Hematopoietic multipotent progenitor cell treated with erythropoietin and hydrocortisone succinate and interleukin-3 and kit ligand, for 17 days (in vitro differentiated cells): ENCODE measurements around the gene PCDH8.

ENCODE experiments used
- DNase-seq: peaks from one replicate; pipeline ENCODE4 v3.0.0-alpha.2; 2015; ENCODE audit warnings: low spot score

The PCDH8 gene

GRCh38 chr13:52848455-52849195 is at the start of gene PCDH8:
TSS of gene PCDH8 (minus strand) at chr13:52848640. CDS start at chr13:52848436, 204 bp downstream.
- DNase-seq = no peak

GRCh38 chr13:52896827-52897659 is 48.6 kb upstream of the PCDH8 start:
- DNase-seq = no peak

DNA sequence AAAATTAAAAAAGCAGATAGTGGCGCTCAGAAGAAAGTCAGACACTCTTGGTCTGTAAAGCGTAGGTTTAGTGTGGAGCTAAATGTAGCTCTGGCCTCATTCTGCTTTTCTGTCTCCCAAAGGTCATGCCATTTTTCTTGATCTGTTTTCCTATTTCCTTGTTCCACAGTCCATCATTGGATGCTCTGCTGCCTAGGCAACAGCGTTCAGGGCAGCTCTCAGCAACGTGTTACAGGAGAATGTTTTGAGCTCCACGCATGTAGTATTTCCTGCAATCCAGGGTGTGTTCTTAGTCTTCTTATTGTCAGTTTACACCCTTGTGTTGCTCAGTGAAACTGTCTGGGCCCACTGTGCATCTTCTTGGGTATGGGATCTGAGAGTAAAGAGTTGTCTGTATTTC is 46.0 kb upstream of the PCDH8 start:
- DNase-seq = no peak

GRCh38 chr13:52892925-52893324 is 44.5 kb upstream of the PCDH8 start:
- DNase-seq = no peak

- DNase-seq = no peak
These were observed 43.3 kb upstream of the PCDH8 start for GRCh38 chr13:52891706-52892105.

GRCh38 chr13:52887165-52887564 is 38.7 kb upstream of the PCDH8 start:
- no peak for DNase-seq

GRCh38 chr13:52885141-52885540 is 36.7 kb upstream of the PCDH8 start:
- DNase-seq = no peak

DNA sequence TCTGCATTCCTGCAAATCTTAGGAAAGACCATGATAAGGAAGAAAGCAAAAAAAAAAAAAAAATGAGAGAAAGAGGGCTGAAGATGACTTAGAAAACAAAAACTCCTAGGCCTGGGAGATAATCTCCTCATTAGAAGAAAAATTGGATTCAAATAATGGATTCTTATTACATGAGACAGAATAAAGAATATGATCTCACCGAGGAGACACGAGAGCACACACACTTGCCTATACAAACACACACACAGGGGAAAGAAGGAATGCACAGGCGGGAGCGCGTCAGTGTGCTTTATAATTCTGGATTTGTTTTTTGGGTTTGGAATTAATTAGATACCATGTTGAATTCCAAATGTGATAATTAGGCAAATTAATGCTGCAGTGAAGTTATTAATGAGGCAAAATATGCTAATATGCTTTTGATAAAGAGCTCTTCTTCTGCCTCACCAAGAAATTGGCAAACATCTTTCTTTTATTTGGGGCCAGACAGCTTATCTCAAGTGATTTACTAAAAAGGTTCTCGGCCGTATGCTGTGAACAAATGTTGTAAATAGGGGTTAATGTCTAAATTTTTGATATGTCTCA is 36.1 kb upstream of the PCDH8 start:
- no peak for DNase-seq

- DNase-seq = no peak
These were observed 34.3 kb upstream of the PCDH8 start for GRCh38 chr13:52882785-52883184.

DNA sequence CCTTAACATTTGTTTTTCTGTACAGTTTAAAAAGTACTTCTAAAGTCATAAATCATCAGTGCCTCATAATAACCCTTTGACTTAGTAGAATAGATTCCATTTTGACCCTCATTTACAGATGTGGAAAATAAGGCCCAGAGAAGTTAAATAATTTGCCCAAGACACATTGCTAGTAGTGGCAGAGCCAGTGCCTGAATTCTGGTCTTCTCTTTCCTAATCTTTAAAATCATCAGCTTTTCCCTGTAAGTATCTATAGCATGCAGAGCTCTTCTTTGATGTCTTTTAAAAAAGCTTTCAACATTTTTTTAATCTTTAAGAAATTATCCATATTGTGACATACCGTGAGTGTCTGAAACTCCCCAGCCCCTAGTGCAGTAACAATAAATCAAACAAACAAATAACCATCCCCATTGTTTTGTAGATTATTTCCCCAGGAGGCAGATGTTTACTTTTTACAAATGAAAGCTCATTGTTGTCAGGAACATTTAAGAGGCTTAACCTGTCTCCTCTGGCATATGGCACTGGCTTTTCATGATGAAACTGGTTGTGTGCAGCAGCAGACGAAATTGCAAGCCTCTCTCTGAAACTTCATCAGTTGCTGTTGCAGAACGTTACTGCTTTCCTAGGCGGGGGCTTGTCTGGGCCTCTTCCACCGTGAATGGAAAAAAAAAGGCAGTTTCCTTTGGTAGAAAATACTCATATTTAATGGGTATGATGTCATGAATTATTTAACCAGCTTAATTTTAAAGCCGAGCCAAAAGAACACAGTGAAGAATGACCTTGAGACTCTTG is 31.7 kb upstream of the PCDH8 start:
- no peak for DNase-seq

- DNase-seq = no peak
These were observed 30.4 kb upstream of the PCDH8 start for GRCh38 chr13:52878831-52879230.

DNA sequence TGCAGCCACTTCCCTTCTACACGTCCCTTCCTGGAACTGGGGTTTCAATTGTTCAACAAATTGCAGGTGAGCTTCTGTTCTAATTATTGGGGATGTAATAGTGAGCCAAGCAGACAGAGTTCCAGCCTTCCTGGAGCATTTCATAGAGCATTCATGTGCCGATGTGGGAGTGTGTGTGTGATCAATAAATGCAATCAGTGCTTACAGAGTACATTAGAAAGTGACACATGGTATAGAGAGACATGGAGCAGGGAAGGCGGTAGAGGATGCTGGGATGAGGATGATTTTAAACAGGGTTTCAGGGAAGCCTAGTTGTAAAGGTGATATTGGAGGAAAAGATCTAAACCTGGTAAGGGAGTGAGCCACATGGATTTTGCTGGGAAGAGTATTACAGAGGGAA is 21.7 kb upstream of the PCDH8 start:
- DNase-seq = no peak

- DNase-seq = no peak
These were observed 21.2 kb upstream of the PCDH8 start for GRCh38 chr13:52869621-52870020.

- no peak for DNase-seq
These were observed 20.6 kb upstream of the PCDH8 start for GRCh38 chr13:52869050-52869449.

DNA sequence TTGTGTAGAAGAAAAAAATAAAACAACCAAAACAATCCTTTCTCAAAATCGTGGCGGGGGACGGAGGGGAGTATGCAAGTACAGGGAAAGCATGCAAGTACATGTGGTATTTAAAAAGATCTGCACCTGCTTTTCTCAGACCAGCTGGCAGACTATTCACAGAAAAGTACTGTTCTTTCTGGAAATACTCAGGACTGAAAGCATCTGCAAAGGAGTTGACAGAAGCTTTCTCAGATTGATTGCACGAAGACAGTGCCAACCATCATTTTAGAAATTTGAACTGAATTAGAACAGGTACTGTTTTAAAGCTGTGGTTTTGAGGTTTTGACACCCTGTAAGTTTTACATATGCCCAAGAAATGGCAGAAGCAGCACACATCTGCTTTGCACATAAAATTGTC is 19.8 kb upstream of the PCDH8 start:
- DNase-seq = no peak

DNA sequence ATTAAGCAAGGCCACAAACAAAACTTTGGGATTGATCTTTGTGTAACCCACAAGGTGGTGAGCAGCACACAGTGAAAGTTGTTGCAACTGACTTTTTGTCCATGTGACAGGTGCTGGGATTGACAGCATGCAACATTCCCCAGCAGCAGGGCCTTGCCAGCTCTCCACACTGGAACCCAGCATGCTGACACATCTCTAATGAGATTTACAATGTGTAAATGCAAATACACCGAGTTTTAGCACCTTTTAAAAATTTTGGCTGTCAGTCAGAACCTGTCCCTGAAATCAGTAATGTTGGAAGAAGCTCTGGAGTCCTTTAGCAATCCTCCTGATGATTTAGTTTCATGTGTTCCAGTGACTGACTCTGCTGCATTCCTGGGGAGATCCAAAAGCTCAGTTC is 16.5 kb upstream of the PCDH8 start:
- no peak for DNase-seq

DNA sequence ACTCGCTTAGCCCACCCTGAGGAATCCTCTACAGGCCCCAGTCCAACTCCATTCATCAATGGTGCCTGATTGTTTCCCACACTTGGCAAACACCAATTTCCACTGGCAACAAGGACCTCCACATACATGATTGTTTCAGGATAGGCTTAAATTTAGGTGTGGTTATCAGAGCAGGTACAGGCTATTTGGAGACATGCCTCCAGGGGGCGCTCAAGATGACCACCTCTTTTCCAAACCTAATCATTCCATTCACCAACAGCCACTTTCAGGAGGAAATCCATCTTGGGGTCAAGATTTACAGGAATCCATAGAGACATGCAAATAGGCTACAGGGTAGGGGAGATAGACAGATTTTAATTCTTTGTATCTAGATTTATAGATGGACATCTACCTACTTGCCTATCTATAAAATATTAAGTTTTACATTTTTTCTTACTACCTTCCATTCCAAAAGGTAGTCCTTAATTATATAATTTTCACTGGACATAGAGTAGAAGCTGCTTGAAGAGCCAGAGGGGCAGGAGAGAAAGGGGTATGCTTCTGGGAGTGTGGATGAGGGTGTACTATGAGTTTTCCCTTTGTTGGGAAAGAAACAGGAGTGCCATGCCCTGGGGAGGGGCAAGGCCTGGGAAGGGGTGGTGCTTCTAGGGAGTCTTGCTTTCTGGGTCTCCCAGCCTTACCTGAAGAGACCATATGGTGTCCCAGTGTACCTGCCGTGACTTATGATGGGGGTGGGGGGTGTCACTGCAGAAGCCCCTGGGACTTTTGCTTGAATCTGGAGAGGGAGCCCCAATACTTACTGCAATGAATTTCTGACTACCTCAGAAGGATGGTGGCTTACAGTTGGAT is 14.1 kb upstream of the PCDH8 start:
- DNase-seq = peak; percentile 36

DNA sequence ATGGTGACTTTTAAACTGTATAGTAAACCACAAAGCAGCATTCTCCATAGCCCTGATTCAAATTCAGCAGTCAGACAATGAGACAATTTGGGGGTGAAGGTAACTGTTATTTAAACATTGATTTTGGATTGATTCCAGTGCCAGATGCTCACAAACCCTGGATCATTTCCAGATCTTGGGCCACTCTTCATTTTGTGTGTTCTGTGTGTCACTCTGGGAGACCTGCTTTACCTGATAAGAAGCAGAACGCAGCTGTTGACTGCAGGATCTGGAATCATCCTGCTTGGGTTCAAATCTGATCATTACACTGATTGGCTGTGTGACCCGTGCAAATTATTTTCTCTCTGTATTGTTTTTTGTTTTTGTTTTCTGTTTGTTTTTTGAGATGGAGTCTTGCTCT is 4.0 kb upstream of the PCDH8 start:
- no peak for DNase-seq

DNA sequence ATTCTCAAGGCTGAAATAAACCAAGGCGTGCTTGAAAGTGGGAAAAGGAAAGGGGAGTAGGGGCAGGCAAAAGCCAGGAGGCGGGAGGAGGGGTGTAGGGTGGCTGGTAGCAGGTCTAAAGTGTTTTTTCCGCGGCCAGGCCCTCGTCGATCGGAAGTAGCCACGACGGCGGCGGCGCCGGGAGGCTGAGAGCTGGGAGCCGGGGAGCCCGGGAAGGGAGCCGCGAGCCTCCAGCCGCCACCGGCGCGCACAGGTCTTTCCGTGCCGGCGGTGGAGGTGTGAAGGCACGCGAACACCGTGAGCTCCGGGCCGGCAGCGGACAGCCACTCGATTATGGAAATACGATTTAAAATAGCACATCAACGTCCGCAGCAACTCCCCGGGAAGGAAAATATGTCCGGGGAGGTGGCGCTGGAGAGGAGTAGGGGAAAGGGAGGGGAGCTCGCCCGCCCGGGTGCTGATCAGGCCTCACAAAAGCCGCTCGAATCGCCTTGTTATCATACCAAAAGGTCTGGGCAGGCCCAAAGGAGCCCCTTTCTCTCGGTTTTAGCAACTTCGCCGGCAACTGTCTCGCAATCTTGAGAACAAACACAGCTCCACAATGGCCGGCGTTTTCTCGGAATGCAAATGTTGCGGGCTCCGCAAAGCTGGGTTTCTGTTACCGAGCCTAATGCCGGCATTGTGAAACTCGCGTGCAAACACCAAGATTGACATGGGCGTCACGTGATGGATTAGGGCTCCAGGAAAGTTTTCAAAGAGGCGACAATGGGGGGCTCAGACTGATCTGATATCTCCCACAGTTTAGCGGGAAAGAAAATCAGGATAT is 2.9 kb upstream of the PCDH8 start:
- no peak for DNase-seq

- DNase-seq = no peak
These were observed 2.1 kb upstream of the PCDH8 start for GRCh38 chr13:52850396-52851136.
